GM23248 (cell line): ENCODE measurements around the gene MYCBP2.

Experiments used
- EZH2 ChIP-seq: fragments of 200-600 bp; sonication (generic); IDR thresholded peaks from 2 replicates; pipeline ENCODE4 v1.6.1; 2018; ENCODE audit warnings: antibody characterized with exemption, mild to moderate bottlenecking; ENCODE audit not compliant: insufficient read depth, poor library complexity, severe bottlenecking
- EZH2phosphoT487 ChIP-seq: fragments of 200-600 bp; sonication (generic); IDR thresholded peaks from 2 replicates; pipeline ENCODE4 v1.6.1; 2018; ENCODE audit warnings: antibody characterized with exemption, moderate library complexity, mild to moderate bottlenecking, low read depth; ENCODE audit not compliant: insufficient read depth

DNA sequence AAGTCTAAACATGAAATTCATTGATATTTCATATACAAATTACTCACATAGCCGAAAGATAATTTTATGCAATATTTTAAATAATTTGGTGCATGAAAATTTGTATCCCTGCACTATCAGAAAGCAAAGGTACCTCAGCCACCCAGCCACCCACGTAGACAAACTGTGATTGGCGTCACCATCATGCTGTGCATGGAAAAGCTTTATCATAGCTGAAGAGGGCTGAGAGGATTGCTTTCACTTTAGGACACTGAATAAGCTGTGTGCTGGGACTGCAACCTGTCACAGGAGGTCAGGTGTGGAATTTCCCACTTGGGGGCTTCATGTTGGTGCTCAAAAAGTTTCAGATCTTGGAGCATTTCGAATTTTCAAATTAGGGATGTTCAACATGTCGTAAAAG, 96.3 kb downstream of the MYCBP2 start:
- TF ChIP-seq EZH2phosphoT487 = no peak
- no peak for TF ChIP-seq EZH2
